ENCODE data around the gene PLAC8L1.

- TF ChIP-seq CTCF (IDR thresholded peaks at IDR 0.05) (no peak), NR2C2 (CRISPR knock-in tag; IDR thresholded peaks at IDR 0.05) (no peak), SMAD3 (CRISPR knock-in tag; IDR thresholded peaks at IDR 0.05; ENCODE audit: borderline replicate concordance) (no peak), STAT6 (CRISPR knock-in tag; conservative IDR thresholded peaks at IDR 0.05; ENCODE audit: low read depth) (no peak), TP53 (CRISPR knock-in tag; IDR thresholded peaks at IDR 0.05) (no peak), CREM (CRISPR knock-in tag; IDR thresholded peaks at IDR 0.05) (no peak)
These were observed 26.8 kb downstream of the PLAC8L1 start for GRCh38 chr5:146078566-146078965.
